Measurements from ENCODE around the gene SLC9B1. TPM values are rescaled to one million over a fixed set of nuclear protein-coding genes. Genes with fewer than 3 reads are reported as not detected.

SLC9B1 gene
- total and polyA plus RNA-seq, 2 donors (not counting 1 experiment from before 2014, with no cell fraction given), result 2.1 to 2.2 TPM

DNA sequence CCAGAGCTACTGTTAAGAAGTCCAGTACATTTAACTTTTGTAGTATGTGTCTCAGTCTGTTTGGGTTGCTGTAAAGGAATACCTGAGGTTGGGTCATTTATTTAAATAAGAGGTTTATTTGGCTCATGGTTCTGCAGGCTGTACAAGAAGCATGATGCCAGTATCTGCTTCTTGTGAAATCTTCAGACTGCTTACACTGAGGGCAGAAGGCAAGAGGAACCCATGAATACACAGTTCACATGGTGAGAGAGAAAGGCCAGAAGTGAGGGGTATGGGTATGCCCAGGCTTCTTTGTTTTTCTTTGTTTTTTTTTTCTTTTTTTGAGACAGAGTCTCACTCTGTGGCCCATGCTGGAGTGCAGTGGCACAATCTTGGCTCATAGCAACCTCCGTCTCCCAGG is 156.8 kb downstream of the SLC9B1 start:
- Histone ChIP-seq H3K9ac (ENCODE audit: low read length) (no peak overlapping the region), H2AFZ (ENCODE audit: insufficient read depth, low read depth, low read length, poor library complexity, severe bottlenecking) (no peak overlapping the region), H3K4me3 (ENCODE audit: control extremely low read depth in 1 of 5, extremely low read depth in 1 of 5, insufficient read depth in 1 of 5, low read depth in 2 of 5, low read length in 4 of 5) (no peak overlapping the region), H3K4me1 (ENCODE audit: control insufficient read depth in 2 of 2, insufficient read depth in 2 of 2, low read length in 2 of 2) (peaks cover 6 to 10% of the 10 kb centered on the region in 2 donors), H3K4me2 (replicated peaks; ENCODE audit: low read depth, low read length, poor library complexity, severe bottlenecking) (no peak overlapping the region), H3K27ac (ENCODE audit: low read length in 2 of 2) (peak overlapping the region in 1 of 2 donors; percentile 27), H3K27me3 (replicated peaks in 1 of 4; ENCODE audit: control extremely low read depth in 1 of 4, control insufficient read depth in 3 of 4, insufficient read depth in 4 of 4, low read length in 3 of 4) (no peaks in the 10 kb centered on the region), H3K9me3 (ENCODE audit: control extremely low read depth in 1 of 3, control insufficient read depth in 2 of 3, insufficient read depth in 1 of 3, low read length in 2 of 3) (peaks cover 6 to 18% (median 10%) of the 10 kb centered on the region in 3 donors), H3K79me2 (ENCODE audit: control insufficient read depth, insufficient read depth, low read length) (peaks cover 55% of the 10 kb centered on the region), H3K36me3 (replicated peaks in 1 of 2; ENCODE audit: control extremely low read depth in 1 of 2, control insufficient read depth in 1 of 2, extremely low read depth in 1 of 2, insufficient read depth in 2 of 2, low read length in 1 of 2) (no peaks in the 10 kb centered on the region), H4K20me1 (ENCODE audit: control insufficient read depth, insufficient read depth, low read length, poor library complexity, severe bottlenecking) (no peaks in the 10 kb centered on the region)
- WGBS (ENCODE audit: insufficient coverage), result no CpG with 5 or more reads among the region's 1 CpG
- ChIA-PET POLR2A (no interaction called here), CTCF (no interaction called here)
- intact Hi-C loops (cut with micrococcal nuclease), result no loop called here
- no peak overlapping the region for H3K4me3 Mint-ChIP-seq
- no peaks in the 10 kb centered on the region for H3K27me3 Mint-ChIP-seq
- H3K4me1 Mint-ChIP-seq, result peaks cover 24% of the 10 kb centered on the region
- TF ChIP-seq EZH2 (IDR thresholded peaks at IDR 0.05; ENCODE audit: borderline replicate concordance, insufficient read depth, low read depth, low read length, poor library complexity, severe bottlenecking), result no peak
- no peak for TF ChIP-seq CTCF (IDR thresholded peaks at IDR 0.05)
- H3K27ac Mint-ChIP-seq, result no peak overlapping the region
- ATAC-seq (ENCODE audit: low read depth) (no peak), DNase-seq (no peak)
- peaks cover 9% of the 10 kb centered on the region for H3K9me3 Mint-ChIP-seq (ENCODE audit: insufficient read depth)

DNA sequence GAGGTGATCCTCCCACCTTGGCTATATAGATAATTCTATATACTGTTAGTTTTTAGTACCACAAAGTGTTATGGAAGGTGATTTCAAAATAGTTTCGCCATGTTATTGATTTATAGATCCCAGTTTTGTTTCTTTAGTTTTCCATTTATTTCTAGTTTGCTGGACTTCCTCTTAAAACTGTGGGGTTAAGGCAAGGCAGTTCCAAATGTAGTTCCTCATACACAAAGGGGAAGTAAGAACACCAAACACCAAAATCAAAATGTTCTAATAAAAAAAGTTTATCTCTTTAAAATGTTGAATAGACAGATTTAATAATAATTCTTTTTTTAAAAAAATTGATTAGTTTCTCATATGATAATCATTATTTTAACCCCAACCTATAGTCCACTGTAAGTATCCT is 157.5 kb downstream of the SLC9B1 start:
- Histone ChIP-seq H3K9ac (ENCODE audit: low read length) (no peak overlapping the region), H3K4me3 (ENCODE audit: control extremely low read depth in 1 of 5, extremely low read depth in 1 of 5, insufficient read depth in 1 of 5, low read depth in 2 of 5, low read length in 4 of 5) (no peak overlapping the region), H4K20me1 (ENCODE audit: control insufficient read depth, insufficient read depth, low read length, poor library complexity, severe bottlenecking) (no peaks in the 10 kb centered on the region), H3K27me3 (replicated peaks in 1 of 4; ENCODE audit: control extremely low read depth in 1 of 4, control insufficient read depth in 3 of 4, insufficient read depth in 4 of 4, low read length in 3 of 4) (no peaks in the 10 kb centered on the region), H3K36me3 (replicated peaks in 1 of 2; ENCODE audit: control extremely low read depth in 1 of 2, control insufficient read depth in 1 of 2, extremely low read depth in 1 of 2, insufficient read depth in 2 of 2, low read length in 1 of 2) (no peaks in the 10 kb centered on the region), H3K4me2 (replicated peaks; ENCODE audit: low read depth, low read length, poor library complexity, severe bottlenecking) (no peak overlapping the region), H3K9me3 (ENCODE audit: control extremely low read depth in 1 of 3, control insufficient read depth in 2 of 3, insufficient read depth in 1 of 3, low read length in 2 of 3) (peaks cover 6 to 22% (median 10%) of the 10 kb centered on the region in 3 donors), H3K4me1 (ENCODE audit: control insufficient read depth in 2 of 2, insufficient read depth in 2 of 2, low read length in 2 of 2) (peaks cover 0 to 7% of the 10 kb centered on the region in 2 donors), H3K79me2 (ENCODE audit: control insufficient read depth, insufficient read depth, low read length) (peaks cover 48% of the 10 kb centered on the region), H3K27ac (ENCODE audit: low read length in 2 of 2) (no peak overlapping the region), H2AFZ (ENCODE audit: insufficient read depth, low read depth, low read length, poor library complexity, severe bottlenecking) (no peak overlapping the region)
- H3K27ac Mint-ChIP-seq, result no peak overlapping the region
- H3K27me3 Mint-ChIP-seq, result no peaks in the 10 kb centered on the region
- no peak for ATAC-seq (ENCODE audit: low read depth)
- WGBS (ENCODE audit: insufficient coverage), result no CpG with 5 or more reads among the region's 1 CpG
- no peak for TF ChIP-seq EZH2 (IDR thresholded peaks at IDR 0.05; ENCODE audit: borderline replicate concordance, insufficient read depth, low read depth, low read length, poor library complexity, severe bottlenecking)
- TF ChIP-seq CTCF (IDR thresholded peaks at IDR 0.05), result no peak
- H3K4me3 Mint-ChIP-seq, result no peak overlapping the region
- H3K4me1 Mint-ChIP-seq, result peaks cover 17% of the 10 kb centered on the region
- CTCF ChIA-PET, result no interaction called here
- intact Hi-C loops (cut with micrococcal nuclease), result no loop called here
- POLR2A ChIA-PET, result no interaction called here
- DNase-seq, result no peak
- H3K9me3 Mint-ChIP-seq (ENCODE audit: insufficient read depth), result peaks cover 9% of the 10 kb centered on the region

Data from B cell (primary cell).